ENCODE data around the gene NAPSA.
A peak's percentile ranks its signal among the peaks of the same experiment; 100 is the strongest.
"Not testable (repeated sequence)": the region's sequence is repeated elsewhere in the genome, so short reads cannot be mapped to it uniquely, and the experiment has no call there.

NAPSA gene

DNA sequence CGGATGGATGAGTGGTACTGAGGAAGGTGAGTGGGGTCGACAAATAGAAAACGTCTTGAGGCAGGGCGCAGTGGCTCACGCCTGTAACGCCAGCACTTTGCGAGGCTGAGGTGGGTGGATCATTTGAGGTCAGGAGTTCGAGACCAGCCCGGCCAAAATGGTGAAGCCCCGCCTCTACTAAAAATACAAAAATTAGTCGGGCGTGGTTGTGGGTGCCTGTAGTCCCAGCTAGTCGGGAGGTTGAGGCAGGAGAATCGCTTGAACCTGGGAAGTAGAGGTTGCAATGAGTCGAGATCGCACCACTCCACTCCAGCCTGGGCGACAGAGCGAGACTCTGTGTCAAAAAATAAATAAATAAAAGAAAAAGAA is 35.5 kb downstream of the NAPSA start:
- not testable (repeated sequence) for DNase-seq

DNA sequence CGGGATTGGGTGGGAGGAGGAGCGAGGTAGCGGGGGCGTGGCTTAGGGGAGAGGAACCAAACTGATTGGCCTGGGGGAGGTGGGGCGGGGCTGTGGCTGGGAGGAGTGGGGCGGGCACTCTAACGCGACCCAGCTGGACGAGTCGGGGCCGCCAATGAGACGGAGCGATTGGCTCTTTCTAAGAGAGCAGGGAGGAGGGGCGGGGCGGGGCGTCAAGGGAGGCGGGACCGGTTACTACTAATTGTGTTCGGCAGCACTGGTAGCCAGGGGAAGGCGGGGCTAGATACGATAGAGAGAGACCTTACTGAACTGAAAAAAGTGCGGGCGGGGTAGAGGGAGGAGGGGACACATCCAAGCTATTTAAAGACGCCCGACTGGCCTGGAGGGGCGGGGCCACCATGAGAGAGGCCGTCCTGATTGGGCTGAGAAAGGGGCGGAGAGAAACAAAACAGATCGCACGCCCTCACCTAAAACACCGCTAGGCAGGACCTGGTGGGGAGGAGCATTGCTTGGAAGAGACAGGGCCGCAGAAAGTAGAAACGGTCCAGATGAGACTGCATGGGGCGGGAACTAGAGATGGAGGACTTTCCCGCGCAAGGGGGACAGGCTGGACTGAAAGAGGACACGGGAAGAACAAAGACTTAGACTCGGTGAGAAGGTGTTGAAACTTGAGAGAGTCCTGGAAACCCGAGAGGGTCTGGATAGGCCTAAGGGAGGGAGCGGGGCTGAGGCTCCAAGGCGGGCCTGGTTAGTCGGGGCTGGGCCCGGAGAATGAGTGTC is 36.1 kb downstream of the NAPSA start, which contains the start of gene KCNC3:
Gene KCNC3 (minus strand): TSS at position 232 of the 780 bp plus-strand sequence. CDS start 295 bp downstream, outside the sequence.
- DNase-seq = peak; percentile 98

DNA sequence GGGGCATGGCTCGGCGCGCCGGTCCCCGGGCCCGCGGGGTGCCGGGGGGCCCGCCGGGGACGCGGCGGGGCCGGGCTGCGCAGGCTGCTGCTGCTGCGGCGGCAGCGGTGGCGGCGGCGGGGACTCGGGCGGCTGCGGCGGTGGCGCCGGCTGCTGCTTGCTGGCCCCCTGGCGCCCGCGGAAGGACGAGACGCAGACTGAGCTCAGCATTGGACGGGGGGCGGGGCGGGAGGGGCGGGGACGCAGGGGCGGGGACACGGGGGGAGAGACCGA is 36.6 kb downstream of the NAPSA start:
- no peak for DNase-seq

DNA sequence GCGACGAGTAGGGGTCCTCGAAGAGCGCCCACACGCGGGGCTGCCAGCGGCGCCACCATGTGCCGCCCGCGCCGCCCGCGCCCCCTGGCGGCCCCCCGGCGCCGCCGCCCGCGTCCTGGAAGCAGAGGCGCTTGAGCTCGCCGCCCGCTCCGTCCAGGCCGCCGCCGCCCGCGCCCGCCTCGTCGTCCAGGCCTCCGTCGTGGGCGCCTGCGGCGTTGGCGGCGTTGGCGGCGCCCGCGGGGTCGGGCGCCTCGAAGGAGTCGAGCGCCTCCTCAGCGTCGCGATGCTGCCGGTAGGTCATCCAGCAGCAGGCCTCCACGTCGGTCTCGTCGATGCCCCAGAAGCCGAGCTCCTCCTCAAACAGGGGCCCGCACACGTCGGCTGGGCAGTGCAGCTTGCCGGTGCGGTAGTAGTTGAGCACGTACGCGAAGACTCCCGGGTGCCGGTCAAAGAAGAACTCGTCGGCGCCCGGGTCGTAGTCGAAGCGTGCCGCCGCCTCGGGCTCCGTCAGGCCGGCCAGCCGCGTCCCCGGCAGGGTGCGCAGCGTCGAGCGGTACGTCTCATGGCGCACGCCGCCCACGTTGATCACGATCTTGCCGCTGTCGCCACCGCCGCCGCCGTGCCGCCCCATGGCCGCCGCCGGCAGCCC is 37.1 kb downstream of the NAPSA start:
- DNase-seq = no peak

DNA sequence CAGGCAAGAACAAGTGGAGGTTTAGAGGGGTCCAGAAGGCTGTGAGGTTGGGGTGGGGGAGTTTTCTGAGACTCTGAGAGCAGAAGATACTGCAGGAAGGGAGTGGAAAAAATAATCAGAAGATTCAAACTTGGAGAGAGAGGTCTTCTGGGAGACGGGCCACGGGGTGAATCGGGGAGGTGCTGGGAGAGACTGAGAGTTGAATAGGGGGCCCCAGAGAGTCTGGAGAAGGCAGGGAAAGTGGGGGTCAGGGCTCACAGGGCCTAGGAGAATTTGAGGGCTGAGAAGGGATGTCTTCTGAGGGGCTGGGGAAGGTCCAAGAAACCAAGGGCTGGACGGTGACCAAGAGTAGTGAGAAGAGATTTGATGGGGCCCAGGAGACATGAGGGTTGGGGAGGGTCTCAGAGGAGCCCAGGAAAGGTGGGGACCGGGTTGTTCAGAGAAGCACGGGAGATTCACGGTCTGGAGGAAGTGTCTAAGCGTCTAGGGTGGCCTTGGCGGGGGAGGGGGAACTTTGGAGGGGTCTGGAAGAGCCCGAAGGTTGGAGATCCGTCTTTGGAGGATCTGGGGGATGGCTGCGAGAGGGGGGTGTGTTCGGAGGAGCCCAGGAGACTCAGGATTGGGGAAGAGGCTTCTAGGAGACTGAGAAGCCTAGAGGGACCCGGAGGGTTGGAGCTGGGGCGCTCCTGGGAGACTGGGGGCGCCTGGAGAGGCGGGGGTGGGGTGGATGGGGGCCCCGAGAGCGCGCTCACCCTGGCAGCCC is 37.8 kb downstream of the NAPSA start:
- DNase-seq = no peak

DNA sequence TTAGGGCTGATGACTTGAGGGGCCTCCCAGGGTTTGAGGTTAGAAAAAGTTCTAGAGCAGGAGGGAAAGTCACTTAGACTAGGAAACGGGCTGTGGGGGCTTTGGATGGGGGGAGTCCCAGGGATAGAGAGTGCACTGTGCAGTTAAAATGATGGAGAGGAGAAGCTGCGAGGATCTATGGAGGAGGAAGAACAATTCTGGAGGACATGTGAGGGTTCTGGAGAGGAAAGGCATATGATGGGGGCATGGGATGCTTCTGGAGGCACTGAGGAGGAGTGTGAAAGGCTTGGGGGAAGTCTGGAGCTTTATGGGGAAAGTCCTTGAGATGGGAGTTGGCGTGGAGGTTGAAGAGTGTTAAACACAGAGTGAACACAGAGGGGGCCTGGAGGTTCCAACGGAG is 38.4 kb downstream of the NAPSA start:
- no peak for DNase-seq

DNA sequence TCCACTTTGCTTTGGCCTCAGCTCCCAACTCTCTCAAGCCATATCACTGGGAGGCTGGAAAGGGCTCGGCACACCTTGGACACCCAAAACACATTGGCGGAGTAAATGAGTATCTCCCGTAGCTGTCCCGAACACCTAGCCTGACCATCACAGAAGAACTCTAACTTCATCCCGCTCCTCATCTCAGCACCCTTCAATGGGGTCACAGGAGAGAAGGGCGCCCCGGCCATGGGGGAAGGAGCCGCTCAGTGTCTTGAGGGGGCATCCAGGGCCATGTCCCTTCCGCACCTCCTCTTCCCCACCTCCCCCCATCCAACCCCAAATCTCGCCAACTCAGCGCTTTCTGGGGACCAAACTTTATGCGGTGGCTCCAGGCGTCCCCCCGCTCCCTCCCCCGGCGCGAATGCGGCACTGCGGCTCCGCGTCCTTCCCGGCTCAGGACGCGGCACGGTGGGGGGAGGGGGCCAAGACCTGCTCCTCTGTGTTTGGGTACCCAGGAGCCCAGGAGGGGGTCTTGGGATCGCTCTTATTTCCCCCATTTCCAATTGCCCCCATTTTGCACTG is 39.3 kb downstream of the NAPSA start:
- no peak for DNase-seq

DNA sequence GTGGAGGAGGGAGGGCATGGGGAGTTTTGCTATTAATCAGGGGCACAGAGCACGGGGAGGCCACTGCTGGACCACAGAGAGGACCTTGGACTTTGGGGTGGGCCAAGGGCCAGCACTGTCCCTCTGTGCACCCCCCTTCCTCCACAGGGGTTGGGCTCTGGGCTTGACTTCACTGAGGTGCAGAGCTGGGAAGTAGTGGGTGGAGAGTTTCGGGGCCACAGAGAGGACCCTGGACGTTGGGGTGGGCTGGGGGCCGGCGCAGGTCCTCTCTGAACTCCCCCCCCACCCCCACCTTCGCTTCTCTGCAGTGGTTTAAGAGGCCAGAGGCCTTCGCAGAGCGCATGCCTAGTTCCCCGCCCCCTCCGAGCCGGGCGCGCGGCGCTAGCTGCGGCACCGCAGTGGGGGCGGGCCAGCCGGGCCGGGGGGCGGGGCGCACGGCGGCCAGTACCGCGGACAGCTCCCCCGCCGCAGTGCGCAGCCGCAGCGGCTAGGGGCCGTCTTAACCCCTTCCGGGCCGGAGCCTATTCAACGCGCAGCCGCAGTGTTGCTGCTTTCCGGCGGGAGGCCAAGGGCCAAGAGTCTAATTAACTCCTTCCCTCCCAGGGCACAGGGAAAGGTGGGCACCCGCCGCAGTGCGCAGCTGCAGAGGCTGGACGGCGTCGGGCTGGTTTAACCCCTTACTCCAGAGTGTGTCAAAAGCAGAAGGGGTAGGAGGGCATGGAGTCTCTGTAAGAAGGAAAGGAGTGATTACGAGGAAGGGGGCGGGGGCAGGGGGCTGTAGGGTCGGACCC is 39.9 kb downstream of the NAPSA start:
- DNase-seq = peak; percentile 70

DNA sequence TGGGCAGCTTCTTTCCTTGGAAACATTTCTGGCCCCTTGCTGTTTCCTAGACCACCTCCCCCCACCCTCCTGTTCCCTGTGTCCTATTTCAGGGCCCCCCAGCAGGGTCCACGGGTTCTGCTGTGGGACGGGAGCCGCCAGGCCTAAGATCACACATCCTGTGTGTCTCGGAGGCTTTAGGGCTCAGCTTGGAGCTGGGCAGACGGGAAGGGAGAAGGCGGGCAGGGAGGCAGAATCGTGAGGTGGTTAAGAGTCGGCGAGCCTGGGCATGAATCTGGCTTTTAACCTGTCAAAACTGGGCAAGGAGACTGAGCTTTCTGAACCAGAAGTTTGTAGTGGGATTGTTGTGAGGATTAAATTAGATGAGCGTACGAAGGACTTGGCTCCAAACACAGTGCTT is 41.1 kb downstream of the NAPSA start:
- DNase-seq = no peak

DNA sequence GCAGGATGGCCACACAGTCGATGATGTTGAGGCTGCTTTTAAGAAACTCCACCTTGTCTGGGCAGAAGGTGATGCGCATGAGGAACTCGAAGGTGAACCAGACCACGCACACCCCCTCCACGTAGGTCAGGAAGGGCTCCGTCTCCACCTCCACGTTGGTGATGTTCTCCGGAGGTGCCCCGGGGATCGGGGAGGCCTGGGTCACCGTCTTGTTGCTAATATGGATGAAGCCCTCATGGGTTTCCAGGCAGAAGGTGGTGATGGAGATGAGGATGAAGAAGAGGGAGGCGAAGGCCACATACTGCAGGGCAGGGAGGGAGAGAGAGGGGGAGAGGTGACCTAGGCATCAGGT is 41.7 kb downstream of the NAPSA start:
- no peak for DNase-seq

DNA sequence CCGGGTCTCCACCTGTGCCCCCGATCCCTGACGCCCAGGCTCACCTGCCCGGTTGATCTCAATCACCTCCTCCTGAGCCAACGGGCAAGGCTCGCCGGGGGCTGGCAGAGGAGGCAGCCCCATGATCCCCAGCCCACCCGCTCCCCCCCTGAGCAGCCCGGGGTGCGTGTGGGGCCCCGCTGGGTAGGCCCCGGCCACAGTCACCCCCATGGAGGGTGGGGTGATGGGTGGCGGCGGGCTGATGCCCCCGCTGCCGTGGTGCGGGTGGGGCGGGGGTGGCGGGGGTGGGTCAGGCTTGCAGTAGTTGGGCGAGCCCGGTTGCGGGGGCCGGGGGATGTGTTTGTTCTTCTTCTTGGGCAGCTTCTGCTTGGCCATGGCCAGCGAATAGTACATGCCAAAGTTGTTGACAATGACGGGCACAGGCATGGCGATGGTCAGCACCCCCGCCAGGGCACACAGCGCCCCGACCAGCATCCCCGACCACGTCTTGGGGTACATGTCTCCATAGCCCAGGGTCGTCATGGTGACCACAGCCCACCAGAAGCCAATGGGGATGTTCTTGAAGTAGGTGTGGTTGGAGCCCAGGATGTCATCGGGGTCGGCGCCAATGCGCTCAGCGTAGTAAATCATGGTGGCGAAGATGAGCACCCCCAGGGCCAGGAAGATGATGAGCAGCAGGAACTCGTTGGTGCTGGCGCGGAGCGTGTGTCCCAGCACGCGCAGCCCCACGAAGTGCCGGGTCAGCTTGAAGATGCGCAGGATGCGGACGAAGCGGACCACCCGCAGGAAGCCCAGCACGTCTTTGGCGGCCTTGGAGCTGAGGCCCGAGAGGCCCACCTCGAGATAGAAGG is 42.3 kb downstream of the NAPSA start:
- DNase-seq = no peak

DNA sequence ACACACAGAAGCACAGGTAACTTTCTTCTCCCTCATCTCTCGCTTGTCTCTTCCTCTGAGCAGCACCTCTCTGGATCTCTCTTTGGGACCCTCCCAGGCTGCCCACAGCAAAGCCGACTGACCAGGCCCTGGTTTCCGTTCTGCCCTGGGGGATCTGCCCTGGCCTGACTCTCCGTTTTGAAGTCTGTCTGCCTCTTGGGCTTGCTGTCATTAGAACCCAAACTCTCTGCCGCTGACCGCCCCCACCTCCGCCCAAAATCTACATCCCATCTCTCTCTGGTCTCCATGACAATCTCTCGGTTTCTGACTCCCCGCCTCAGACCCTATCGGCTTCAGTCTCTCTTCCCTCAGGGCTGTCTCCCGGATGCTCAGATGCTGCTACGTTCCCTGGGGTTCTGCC is 43.2 kb downstream of the NAPSA start:
- no peak for DNase-seq

DNA sequence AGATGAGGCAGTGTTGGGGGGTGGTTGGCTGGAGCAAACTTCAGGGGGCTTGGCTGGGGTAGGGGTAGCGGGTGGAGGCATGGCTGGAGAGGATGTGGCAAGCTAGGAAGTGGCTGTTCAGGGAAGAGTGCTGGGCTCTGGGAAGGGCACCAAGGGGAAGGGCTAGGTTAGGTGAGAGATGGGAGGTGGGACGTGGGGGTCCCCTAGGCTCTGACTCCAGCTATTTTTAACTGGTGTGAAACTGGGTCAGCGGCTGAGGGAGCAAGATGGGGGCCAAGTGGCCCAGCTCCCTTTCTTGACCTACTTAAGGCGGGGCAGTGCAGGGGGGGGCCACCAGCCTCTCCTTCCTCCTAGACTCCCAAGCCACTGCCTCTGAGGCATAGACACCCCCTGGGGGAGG is 43.6 kb downstream of the NAPSA start:
- no peak for DNase-seq

DNA sequence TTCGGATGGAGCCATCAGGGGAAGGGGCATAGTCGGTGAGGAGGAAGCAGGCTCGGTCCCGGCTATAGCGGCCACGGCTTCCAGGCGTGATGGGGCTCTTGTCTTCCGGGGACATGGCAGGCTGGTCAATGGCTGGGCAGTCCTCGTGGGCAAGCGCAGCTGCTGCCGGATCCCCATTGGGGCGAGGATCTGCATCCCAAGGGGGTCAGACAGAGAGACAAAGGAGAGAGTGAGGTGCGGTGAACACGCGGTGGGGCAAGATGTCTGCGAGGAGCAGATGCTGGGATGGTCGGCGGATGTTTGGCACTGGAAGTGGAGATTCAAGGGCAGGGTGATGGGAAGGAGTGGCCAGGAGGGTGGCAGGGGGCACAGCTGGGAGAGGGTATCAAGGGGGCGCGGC is 44.8 kb downstream of the NAPSA start:
- no peak for DNase-seq

DNA sequence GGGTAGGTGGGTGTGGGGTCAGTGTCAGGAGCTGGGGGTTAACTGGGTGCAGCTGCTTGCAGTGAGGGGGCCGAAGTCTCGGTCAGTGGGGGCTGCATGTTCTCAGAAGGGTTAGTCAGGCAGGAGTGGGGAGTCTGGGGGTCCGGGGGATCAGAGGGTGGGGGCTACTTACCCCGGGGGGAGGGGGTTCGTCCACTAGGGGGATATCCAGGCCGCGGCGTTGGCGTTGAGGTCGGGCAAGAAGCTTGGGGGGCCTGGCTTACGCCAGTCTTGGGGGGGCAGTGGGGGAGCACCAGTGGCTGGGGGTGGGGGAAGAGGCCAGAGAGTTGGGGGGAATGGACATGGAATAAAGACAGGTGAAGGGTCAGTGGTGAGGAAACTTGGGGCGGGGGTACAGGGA is 45.4 kb downstream of the NAPSA start:
- DNase-seq = no peak

DNA sequence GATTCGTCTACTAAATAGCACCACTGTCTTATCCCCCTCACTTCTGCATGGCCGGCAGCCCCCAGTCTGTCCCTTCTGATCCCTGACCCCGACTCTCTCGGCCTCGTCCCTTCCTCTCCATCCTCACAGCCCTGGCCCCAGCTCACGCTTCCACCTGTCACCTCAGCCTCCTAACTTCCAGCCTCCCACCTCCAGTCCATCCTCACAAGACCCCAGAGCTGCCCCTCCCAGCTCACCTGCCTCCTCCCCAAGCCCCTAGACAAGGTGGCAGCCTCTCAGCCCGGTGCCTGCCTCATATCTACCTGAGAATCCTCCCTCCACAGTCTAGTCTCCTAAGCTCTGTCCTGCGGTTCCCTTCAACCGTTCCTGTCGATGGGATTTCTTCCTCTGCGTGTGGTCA is 46.3 kb downstream of the NAPSA start:
- no peak for DNase-seq

DNA sequence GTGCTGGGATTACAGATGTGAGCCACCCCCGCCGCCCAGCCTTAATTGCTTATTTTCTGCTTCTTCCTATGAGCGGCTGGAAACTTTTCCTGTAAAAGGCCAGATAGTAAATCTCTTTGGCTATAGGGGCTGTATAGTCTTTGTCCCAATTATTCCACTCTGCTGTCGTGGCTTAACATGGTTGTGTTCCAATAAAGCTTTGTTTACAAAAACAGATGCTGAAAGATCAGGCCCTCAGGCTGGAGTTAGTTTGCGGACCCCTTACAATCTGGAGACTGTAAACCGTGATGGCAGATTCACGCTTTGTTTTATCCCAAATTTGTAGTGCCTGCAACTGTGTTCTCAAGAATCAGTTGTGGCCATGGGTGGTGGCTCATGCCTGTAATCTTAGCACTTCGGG is 47.0 kb downstream of the NAPSA start:
- DNase-seq = no peak

DNA sequence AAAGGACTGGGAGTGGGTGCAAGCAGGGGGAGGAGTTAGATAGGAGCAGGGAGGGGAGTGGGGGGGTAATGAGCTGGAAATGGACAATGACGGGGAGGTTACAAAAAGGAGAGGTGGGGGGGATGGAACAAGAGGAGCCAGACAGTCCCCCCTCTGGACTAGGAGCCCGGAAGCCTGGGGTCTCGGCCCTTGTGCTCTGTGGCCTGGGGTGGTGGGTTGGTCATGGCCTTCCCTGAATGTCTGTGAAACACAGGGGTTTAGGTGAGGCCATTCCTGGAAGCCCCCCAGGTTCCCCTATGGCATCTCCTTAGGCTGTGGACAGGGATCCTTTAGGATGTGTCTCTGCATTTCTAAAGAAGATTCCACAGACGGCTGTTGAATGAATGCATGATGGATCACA is 48.3 kb downstream of the NAPSA start:
- DNase-seq = no peak

DNA sequence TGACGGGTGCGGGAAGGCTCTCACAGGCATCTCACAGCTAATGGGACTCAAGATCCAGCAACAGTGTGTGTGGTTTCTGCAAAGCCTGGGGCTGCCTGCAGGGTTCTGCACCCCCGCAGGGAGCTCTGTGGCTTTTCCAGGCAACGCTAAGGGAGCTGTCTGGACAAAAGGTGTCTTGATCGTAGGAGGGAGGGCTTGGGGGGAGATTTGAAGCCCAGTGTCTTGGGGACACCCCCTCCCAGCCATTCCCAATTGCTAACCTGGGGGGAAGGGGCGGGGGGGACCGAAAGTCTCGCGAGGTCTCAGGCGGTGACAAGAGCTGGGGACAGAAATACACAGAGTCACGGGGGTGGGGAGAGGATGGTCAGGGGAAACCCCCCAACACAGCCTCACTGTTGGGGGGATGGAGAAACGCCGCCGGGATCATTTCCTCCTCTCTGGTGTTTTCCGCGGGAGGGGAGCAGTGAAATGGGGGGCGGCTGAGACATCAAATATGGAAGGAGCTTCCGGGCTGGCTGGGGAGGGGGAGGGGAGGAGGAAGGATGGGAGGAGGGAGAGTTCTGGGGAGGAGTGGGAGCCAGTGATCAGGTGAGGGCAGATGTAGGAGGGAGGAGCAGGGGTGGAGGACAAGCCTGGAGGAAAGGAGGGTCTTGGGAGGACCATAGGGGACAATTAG is 49.5 kb downstream of the NAPSA start:
- DNase-seq = no peak

DNA sequence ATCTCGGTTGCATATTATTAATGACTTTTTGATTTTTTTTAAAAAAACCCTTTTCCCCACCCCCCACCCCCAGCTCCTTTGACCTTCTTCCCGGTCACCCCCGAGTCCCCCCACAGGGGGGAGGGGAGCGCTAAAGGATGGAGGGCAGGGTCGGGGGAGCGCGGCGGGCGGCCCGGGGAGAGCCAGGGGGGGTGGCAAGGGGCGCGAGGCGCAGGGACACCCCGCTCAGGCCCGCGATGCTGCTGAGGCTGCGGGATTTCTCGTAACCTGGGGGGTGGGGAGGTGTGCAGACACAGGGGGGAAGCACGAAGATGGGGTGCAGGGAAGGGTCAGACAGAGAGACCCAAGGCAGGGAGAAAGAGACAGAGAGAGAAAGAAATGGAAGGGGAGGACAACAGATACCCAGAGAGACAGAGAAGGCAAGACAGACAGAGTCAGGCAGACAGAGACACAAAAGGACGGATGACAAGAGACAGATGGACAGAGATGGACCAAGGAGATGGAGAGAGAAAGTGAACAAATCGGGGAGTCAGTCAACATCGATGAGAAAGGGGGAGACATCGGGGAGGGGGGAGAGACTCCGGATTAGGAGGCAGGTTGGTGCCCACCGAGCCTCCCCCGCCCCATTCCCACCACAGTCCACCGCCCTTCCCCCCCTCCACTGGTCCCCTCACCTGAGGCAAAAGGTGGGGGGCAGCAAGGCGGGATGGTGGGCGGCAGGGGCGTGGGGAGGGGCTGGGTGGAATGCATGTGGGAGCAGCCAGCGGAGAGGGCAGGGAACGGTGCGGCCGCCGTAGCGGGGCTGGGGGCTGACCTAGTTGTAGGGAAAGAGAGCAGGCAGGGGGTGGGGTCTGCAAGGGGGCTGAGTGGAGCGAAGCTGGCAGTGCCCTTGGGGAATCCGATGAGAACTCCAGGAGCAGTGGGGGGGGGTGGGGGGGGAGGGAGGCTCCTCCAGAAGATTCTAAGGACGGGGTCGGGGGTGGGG is 50.4 kb downstream of the NAPSA start:
- no peak for DNase-seq

All from CD4-positive, alpha-beta T cell treated with Interleukin-15 for 1 hour (primary cell).